ENCODE results near the gene SND1. TPM values are rescaled to one million over a fixed set of nuclear protein-coding genes. Genes with fewer than 3 reads are reported as not detected.
A peak's percentile ranks its signal among the peaks of the same experiment; 100 is the strongest.

SND1 gene
- total RNA-seq, 4 donors from 2014 or later = 84.2 to 98.8 (median 93.4) TPM

DNA sequence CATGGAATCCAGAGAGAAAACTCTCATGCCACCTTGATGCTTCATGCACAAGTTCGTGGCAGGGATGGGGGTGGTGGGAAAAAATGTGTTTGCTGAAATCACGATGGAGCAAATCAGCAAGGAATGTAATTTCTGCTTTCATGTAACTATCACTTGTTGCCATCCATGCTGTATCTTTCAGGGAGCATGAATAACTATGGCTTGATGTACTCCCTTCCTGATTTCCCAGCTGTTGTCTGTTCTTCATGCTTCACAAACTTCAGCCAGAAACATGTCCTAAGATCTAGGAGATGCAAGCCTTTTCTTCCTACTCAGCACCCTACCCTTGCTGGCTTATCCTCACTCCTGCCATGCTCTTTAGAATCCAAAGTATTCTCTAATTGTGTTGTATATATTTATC, 315.3 kb downstream of the SND1 start:
- WGBS, 2 donors = 80 to 85% methylated on average over 1 to 2 of the region's 2 CpGs
- Histone ChIP-seq H3K27me3 (no peaks in the 10 kb centered on the region), H3K27ac (no peak overlapping the region), H3K4me1 (peaks cover 0 to 4% (median 0%) of the 10 kb centered on the region in 3 donors), H3K4me3 (no peak overlapping the region), H3K36me3 (no peaks in the 10 kb centered on the region), H3K9me3 (no peaks in the 10 kb centered on the region)
- no peak for TF ChIP-seq POLR2A (IDR thresholded peaks at IDR 0.05)
- TF ChIP-seq, protein P1, sequence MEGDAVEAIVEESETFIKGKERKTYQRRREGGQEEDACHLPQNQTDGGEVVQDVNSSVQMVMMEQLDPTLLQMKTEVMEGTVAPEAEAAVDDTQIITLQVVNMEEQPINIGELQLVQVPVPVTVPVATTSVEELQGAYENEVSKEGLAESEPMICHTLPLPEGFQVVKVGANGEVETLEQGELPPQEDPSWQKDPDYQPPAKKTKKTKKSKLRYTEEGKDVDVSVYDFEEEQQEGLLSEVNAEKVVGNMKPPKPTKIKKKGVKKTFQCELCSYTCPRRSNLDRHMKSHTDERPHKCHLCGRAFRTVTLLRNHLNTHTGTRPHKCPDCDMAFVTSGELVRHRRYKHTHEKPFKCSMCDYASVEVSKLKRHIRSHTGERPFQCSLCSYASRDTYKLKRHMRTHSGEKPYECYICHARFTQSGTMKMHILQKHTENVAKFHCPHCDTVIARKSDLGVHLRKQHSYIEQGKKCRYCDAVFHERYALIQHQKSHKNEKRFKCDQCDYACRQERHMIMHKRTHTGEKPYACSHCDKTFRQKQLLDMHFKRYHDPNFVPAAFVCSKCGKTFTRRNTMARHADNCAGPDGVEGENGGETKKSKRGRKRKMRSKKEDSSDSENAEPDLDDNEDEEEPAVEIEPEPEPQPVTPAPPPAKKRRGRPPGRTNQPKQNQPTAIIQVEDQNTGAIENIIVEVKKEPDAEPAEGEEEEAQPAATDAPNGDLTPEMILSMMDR (IDR thresholded peaks at IDR 0.05) = no peak
- no peak for DNase-seq
- intact Hi-C loops (cut with DNase I) = no loop called here

DNA sequence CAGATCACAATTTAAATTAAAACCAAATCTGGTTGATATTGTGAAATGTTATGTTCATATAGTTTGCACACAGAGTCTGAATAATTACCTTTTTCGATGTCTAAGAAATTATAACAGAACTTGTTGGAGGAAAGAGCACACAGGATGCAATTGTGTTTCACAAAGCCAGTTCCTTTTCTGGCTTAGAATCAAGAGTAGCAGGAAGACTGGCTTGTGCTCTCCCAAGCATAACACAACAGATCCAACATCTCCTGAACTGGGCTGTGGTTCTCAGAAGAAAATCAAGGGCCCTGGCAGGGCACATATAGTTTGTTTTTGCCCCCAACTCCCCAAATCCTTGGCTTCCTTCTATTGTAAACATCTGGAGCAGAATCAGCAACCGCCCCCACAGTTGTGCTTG, 316.6 kb downstream of the SND1 start:
- 63 to 74% methylated on average over 2 of the region's 2 CpGs for WGBS, 2 donors
- Histone ChIP-seq H3K27me3 (no peaks in the 10 kb centered on the region), H3K9me3 (no peaks in the 10 kb centered on the region), H3K4me1 (peaks cover 0 to 4% (median 0%) of the 10 kb centered on the region in 3 donors), H3K27ac (no peak overlapping the region), H3K36me3 (no peaks in the 10 kb centered on the region), H3K4me3 (no peak overlapping the region)
- intact Hi-C loops (cut with DNase I) = no loop called here
- no peak for DNase-seq
- TF ChIP-seq, protein P1 (IDR thresholded peaks at IDR 0.05) = no peak
- no peak for TF ChIP-seq POLR2A (IDR thresholded peaks at IDR 0.05)

DNA sequence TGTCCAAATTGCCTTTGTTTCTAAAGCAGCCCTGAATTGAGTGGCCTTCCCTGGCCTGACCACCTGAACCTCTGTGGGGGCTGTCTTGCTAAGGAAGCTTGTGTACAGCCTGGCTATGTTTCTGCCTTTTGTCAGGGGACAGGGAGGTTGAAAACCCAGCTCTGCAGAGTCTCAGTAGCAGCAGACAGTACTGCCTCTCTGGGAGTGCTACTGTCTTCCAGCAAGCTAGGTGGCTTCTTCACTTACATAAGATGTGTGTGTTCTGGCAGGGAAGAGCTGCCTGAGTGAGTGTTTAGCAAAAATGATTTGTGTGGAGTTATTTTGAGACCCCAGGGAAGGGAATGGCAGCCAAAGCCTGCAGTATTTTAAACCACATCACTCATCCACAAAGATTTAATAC, 321.8 kb downstream of the SND1 start:
- Histone ChIP-seq H3K9me3 (peaks cover 0 to 9% (median under 1%) of the 10 kb centered on the region in 3 donors), H3K4me1 (peaks cover 0 to 15% (median 4%) of the 10 kb centered on the region in 3 donors), H3K27ac (no peak overlapping the region), H3K27me3 (no peaks in the 10 kb centered on the region), H3K4me3 (no peak overlapping the region), H3K36me3 (peaks cover 0 to 8% (median 5%) of the 10 kb centered on the region in 3 donors)
- intact Hi-C loops (cut with DNase I) = no loop called here
- TF ChIP-seq POLR2A (IDR thresholded peaks at IDR 0.05) = no peak
- TF ChIP-seq, protein P1 (IDR thresholded peaks at IDR 0.05) = no peak
- DNase-seq = no peak

DNA sequence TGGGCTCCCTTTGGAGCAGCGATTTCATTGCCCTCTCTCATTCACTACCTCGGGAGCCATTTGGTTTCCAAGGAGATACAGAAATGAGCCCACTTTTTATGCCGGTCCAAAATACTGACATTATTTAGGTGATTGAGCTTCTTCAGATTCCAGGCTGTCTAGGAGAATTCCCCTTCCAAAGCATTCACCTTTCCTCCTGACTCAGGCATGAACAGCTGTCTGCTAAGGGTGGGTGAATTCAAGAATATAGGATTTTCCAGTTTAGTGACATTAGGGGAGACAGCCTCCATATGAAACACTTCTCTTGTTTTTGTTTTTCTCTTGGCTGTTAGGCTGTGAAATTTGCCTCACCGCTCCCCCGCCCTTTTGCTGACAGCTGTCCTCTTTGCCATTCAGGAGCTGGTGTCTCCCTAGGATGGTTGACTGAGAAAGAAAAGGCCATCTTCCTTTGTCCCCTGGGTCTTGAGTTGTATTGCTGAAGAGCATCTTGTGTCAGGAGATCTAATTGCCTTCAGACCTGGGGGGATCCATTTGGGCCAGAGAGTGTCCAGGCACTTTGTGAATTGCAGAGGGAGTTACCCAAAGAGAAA, 322.5 kb downstream of the SND1 start:
- DNase-seq = no peak
- 94 to 95% methylated on average over 5 of the region's 5 CpGs for WGBS, 2 donors
- no peak overlapping the region for H3K27ac ChIP-seq
- intact Hi-C loops (cut with DNase I) = no loop called here
- TF ChIP-seq, protein P1 (IDR thresholded peaks at IDR 0.05) = no peak
- no peak for TF ChIP-seq POLR2A (IDR thresholded peaks at IDR 0.05)
- H3K36me3 ChIP-seq = peaks cover 0 to 12% (median 5%) of the 10 kb centered on the region in 3 donors
- no peak overlapping the region for H3K4me3 ChIP-seq
- peaks cover 0 to 15% (median 4%) of the 10 kb centered on the region in 3 donors for H3K4me1 ChIP-seq
- no peaks in the 10 kb centered on the region for H3K27me3 ChIP-seq
- peaks cover 0 to 16% (median 4%) of the 10 kb centered on the region in 3 donors for H3K9me3 ChIP-seq

DNA sequence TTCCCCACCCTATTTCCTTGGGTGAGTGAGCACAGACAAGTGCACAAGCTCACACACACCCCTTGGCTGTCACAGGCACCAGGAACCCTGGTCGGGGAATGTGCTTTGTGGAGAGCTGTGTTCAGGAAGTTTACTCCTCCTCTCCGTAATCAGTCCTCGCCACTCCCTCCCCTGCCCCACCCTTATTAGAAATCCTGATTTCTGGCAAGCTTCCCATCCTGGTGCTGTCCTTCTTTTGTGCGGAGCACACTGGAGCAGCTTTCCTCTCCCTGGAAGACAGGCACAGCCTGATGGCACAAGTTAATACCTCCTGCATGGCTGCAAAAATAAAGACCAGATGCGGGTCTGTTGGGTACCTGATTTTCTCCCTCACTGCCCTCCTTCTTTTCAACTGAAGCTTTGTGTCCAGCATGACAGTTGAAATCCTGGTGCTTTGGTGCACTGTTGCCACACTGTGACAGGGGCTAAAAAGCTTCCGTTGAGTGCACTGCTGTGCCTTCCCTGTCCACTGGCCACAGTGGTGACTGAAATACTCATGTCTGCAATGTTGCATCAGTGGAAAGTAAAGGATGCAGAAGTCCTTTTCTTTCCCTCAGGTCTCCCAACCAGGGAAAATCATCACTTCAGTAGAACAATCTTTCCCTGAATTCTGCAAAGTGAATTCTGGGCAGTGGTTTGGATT, 324.2 kb downstream of the SND1 start:
- 45 to 54% methylated on average over 6 of the region's 6 CpGs for WGBS, 2 donors
- DNase-seq = no peak
- H3K4me3 ChIP-seq = no peak overlapping the region
- H3K27me3 ChIP-seq = no peaks in the 10 kb centered on the region
- TF ChIP-seq POLR2A (IDR thresholded peaks at IDR 0.05) = no peak
- TF ChIP-seq, protein P1 (IDR thresholded peaks at IDR 0.05) = no peak
- H3K4me1 ChIP-seq = peaks cover 0 to 15% (median 4%) of the 10 kb centered on the region in 3 donors
- H3K36me3 ChIP-seq = peaks cover 0 to 12% (median 5%) of the 10 kb centered on the region in 3 donors
- peak overlapping the region in 2 of 4 donors; percentile 57 to 70 for H3K27ac ChIP-seq
- intact Hi-C loops (cut with DNase I) = no loop called here
- H3K9me3 ChIP-seq = peaks cover 0 to 16% (median 4%) of the 10 kb centered on the region in 3 donors

All from esophagus squamous epithelium (tissue), 5 donors.